OCI-LY1 (cell line): Measurements from ENCODE around the gene FAM222B.

Experiments used
- H2AFZ ChIP-seq: fragments of 200-600 bp; sonication (generic), shearing (Covaris generic); 2 replicates; pipeline ENCODE4 v1.6.0; 2014; ENCODE audit warnings: antibody characterized with exemption, mild to moderate bottlenecking, low read length
- H3F3A ChIP-seq: fragments of 200-600 bp; sonication (generic), shearing (Covaris generic); 2 replicates; pipeline ENCODE4 v1.6.0; 2014; ENCODE audit warnings: mild to moderate bottlenecking, antibody characterized with exemption, low read length, moderate library complexity; ENCODE audit not compliant: insufficient read depth
- H3K27ac ChIP-seq: fragments of 200-600 bp; sonication (generic); 2 replicates; pipeline ENCODE4 v1.5.1; 2014; ENCODE audit warnings: low read length, mixed run types, mild to moderate bottlenecking, low read depth; ENCODE audit not compliant: poor library complexity, severe bottlenecking
- H3K27me3 ChIP-seq: fragments of 200-600 bp; sonication (generic); 2 replicates; pipeline ENCODE4 v1.6.0; 2014; ENCODE audit warnings: antibody characterized with exemption, mild to moderate bottlenecking, low read length, moderate library complexity; ENCODE audit not compliant: insufficient read depth
- H3K36me3 ChIP-seq: fragments of 200-600 bp; sonication (generic); 2 replicates; pipeline ENCODE4 v1.6.1; 2014; ENCODE audit warnings: mild to moderate bottlenecking, antibody characterized with exemption, low read length, moderate library complexity, mixed read lengths; ENCODE audit not compliant: insufficient read depth
- H3K4me1 ChIP-seq: fragments of 200-600 bp; sonication (generic); 2 replicates; pipeline ENCODE4 v1.5.1; 2014; ENCODE audit warnings: mild to moderate bottlenecking, low read length, moderate library complexity; ENCODE audit not compliant: insufficient read depth, severe bottlenecking
- H3K4me2 ChIP-seq: fragments of 200-600 bp; sonication (generic), shearing (Covaris generic); 2 replicates; pipeline ENCODE4 v1.6.1; 2014; ENCODE audit warnings: low read length
- H3K4me3 ChIP-seq: fragments of 200-600 bp; sonication (generic); 2 replicates; pipeline ENCODE4 v1.5.1; 2014; ENCODE audit warnings: low read length, low read depth, mild to moderate bottlenecking, mixed read lengths; ENCODE audit not compliant: poor library complexity, severe bottlenecking
- H3K79me2 ChIP-seq: fragments of 200-600 bp; shearing (Covaris generic); 2 replicates; pipeline ENCODE4 v1.6.1; 2016; ENCODE audit warnings: mixed run types, low read length, mixed read lengths; ENCODE audit not compliant: insufficient read depth
- H3K9ac ChIP-seq: fragments of 200-600 bp; sonication (generic), shearing (Covaris generic); 2 replicates; pipeline ENCODE4 v1.6.1; 2014; ENCODE audit warnings: mild to moderate bottlenecking, low read length, mixed read lengths
- H3K9me2 ChIP-seq: fragments of 200-600 bp; sonication (generic), shearing (Covaris generic); 2 replicates; pipeline ENCODE4 v1.6.1; 2014; ENCODE audit warnings: low read depth, mild to moderate bottlenecking, low read length, mixed read lengths
- H3K9me3 ChIP-seq: fragments of 200-600 bp; shearing (Covaris generic); 2 replicates; pipeline ENCODE4 v1.6.1; 2014; ENCODE audit warnings: low read length, mixed read lengths
- H4K20me1 ChIP-seq: fragments of 200-600 bp; sonication (generic), shearing (Covaris generic); 2 replicates; pipeline ENCODE4 v1.6.0; 2016; ENCODE audit warnings: mild to moderate bottlenecking, low read length; ENCODE audit not compliant: insufficient read depth
- EZH2 ChIP-seq: fragments of 200-600 bp; sonication (generic), shearing (Covaris generic); IDR thresholded peaks from 2 replicates; pipeline ENCODE4 v1.8.0; 2017; ENCODE audit warnings: borderline replicate concordance, mixed run types, mild to moderate bottlenecking, antibody characterized with exemption, low read length, moderate library complexity, mixed read lengths
- TF ChIP-seq, protein P1 (sequence below): fragments of 200-600 bp; sonication (generic), shearing (Covaris generic); IDR thresholded peaks from 2 replicates; pipeline ENCODE4 v1.5.1; 2017; ENCODE audit warnings: mild to moderate bottlenecking, antibody characterized with exemption, low read length, moderate library complexity, mixed read lengths

FAM222B gene

DNA sequence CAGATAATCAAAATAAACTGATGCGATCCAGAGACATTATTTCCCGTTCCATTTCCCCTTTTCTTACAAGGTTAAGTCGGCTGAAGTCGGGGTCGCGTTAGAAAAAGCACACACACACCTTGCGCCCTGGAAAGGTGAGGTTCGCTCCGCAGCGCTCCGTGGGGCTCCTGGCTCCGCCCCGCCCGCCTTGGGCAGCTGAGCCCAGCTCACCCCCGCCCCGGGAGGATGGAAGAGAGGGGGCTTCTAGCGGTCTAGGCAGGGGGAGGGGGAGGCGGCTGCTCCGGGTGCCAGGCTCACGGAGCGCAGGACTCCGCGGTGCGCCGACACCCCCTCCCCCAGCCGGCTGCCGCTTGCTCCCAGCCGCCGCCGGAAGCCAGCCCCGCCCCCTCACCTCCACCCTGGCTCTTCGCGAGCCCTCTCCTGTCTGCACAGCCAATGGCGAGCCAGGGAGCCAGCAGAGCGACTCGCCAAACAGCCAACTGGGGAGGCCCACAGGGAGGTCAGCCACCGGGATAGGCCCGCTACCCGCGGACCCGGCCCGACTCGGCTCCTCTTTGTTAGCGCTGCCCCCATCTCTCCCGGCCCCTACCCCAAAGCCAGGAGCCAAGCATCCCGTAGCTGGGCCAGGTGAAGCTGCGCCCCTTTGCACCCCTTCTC, 30.4 kb downstream of the FAM222B start:
- Histone ChIP-seq H3K4me3 (peak overlapping the region; percentile 83), H3K79me2 (peaks cover 68% of the 10 kb centered on the region), H3K4me1 (peaks cover 44% of the 10 kb centered on the region), H3K9me3 (no peaks in the 10 kb centered on the region), H3K27me3 (no peaks in the 10 kb centered on the region), H2AFZ (no peak overlapping the region), H3K9ac (peak overlapping the region; percentile 73), H3F3A (no peaks in the 10 kb centered on the region), H3K36me3 (no peaks in the 10 kb centered on the region), H3K4me2 (peak overlapping the region; percentile 98), H3K9me2 (no peaks in the 10 kb centered on the region), H4K20me1 (no peaks in the 10 kb centered on the region), H3K27ac (peak overlapping the region; percentile 73)
- TF ChIP-seq, protein P1, sequence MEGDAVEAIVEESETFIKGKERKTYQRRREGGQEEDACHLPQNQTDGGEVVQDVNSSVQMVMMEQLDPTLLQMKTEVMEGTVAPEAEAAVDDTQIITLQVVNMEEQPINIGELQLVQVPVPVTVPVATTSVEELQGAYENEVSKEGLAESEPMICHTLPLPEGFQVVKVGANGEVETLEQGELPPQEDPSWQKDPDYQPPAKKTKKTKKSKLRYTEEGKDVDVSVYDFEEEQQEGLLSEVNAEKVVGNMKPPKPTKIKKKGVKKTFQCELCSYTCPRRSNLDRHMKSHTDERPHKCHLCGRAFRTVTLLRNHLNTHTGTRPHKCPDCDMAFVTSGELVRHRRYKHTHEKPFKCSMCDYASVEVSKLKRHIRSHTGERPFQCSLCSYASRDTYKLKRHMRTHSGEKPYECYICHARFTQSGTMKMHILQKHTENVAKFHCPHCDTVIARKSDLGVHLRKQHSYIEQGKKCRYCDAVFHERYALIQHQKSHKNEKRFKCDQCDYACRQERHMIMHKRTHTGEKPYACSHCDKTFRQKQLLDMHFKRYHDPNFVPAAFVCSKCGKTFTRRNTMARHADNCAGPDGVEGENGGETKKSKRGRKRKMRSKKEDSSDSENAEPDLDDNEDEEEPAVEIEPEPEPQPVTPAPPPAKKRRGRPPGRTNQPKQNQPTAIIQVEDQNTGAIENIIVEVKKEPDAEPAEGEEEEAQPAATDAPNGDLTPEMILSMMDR = no peak
- no peak for TF ChIP-seq EZH2

DNA sequence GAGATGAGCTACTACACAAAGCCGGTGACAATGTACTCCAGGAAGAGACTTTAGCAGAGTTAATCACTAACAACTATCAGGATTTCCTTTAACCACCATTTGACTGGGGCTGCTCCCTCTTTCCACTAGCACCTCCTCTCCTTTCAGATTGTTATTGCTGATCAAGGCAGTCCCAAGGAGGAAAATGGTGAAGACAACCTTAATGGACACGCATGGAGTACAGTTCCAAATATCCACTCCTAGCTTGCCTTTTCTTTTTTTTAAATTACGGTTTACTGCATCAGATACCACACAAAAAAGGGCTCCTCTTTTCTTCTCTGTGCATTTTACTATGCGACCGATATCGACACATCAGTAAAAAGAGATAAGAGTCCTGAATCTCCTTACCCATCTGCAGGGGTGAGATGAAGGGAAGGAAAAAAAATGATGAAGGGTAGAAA, 30.9 kb downstream of the FAM222B start:
- TF ChIP-seq, protein P1 = no peak
- no peak for TF ChIP-seq EZH2
- Histone ChIP-seq H3K4me1 (peaks cover 44% of the 10 kb centered on the region), H3K4me2 (peak overlapping the region; percentile 98), H3K27ac (peak overlapping the region; percentile 63), H3K36me3 (no peaks in the 10 kb centered on the region), H3K9me2 (no peaks in the 10 kb centered on the region), H3K27me3 (no peaks in the 10 kb centered on the region), H2AFZ (no peak overlapping the region), H3F3A (no peaks in the 10 kb centered on the region), H3K4me3 (peak overlapping the region; percentile 83), H4K20me1 (no peaks in the 10 kb centered on the region), H3K79me2 (peaks cover 66% of the 10 kb centered on the region), H3K9me3 (no peaks in the 10 kb centered on the region), H3K9ac (peak overlapping the region; percentile 73)

DNA sequence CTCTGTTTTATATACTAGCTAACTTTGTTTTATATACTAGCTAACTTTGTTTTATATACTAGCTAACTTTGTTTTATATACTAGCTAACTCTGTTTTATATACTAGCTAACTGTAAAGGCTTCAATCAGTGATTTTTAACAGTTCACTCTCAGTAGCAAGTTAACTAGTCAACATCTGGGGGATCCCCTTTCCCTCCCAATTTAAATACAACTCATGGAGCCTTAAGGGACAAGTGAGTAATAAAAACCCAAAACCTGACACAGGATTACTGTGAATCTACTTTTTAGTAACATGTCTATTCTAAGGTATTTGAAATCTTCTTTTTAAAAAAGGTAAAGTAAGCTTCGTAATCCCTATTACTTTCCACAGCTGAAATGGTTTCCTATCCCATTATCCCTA, 32.2 kb downstream of the FAM222B start:
- H3K4me2 ChIP-seq = peak overlapping the region; percentile 98
- TF ChIP-seq EZH2 = no peak
- TF ChIP-seq, protein P1 = no peak
- no peaks in the 10 kb centered on the region for H3K27me3 ChIP-seq
- H3K9me3 ChIP-seq = no peaks in the 10 kb centered on the region
- no peak overlapping the region for H3K27ac ChIP-seq
- H2AFZ ChIP-seq = no peak overlapping the region
- peaks cover 63% of the 10 kb centered on the region for H3K79me2 ChIP-seq
- H4K20me1 ChIP-seq = no peaks in the 10 kb centered on the region
- no peak overlapping the region; the same call in 1 of the 2 replicates for H3K9ac ChIP-seq
- H3K4me1 ChIP-seq = peaks cover 44% of the 10 kb centered on the region
- H3K36me3 ChIP-seq = peaks cover 11% of the 10 kb centered on the region; the same call in 1 of the 2 replicates
- H3F3A ChIP-seq = no peaks in the 10 kb centered on the region
- H3K4me3 ChIP-seq = no peak overlapping the region
- no peaks in the 10 kb centered on the region for H3K9me2 ChIP-seq
